H54 (cell line): ENCODE measurements around the gene WDR64.
"Not testable (repeated sequence)": the region's sequence is repeated elsewhere in the genome, so short reads cannot be mapped to it uniquely, and the experiment has no call there.

ENCODE experiments used
- DNase-seq: peaks from one replicate; pipeline ENCODE4 v3.0.0; 2011; ENCODE audit warnings: low spot score, mixed read lengths; ENCODE audit not compliant: insufficient read length
- FAIRE-seq: peaks from 3 replicates; lab custom pipeline; 2011; peaks lifted over from hg19 to GRCh38; lab: Jason Lieb, UNC
- POLR2A ChIP-seq: IDR thresholded peaks from 2 replicates; pipeline ENCODE4 v1.6.1; 2011; ENCODE audit warnings: low read depth, mild to moderate bottlenecking, low read length

The WDR64 gene

GRCh38 chr1:241688940-241689368 lies 36.9 kb downstream of the WDR64 start:
- TF ChIP-seq POLR2A, result no peak
- FAIRE-seq (no peak), DNase-seq (no peak)

- FAIRE-seq (no peak), DNase-seq (no peak)
These were observed 43.4 kb downstream of the WDR64 start for GRCh38 chr1:241695246-241696171.

GRCh38 chr1:241696172-241696814 lies 44.2 kb downstream of the WDR64 start:
- FAIRE-seq, result no peak
- TF ChIP-seq POLR2A, result no peak
- DNase-seq, result no peak

More at GRCh38 chr1:241695246-241696171, 43.4 kb downstream of the WDR64 start:
- TF ChIP-seq POLR2A, result no peak

GRCh38 chr1:241696815-241697639 lies 44.9 kb downstream of the WDR64 start:
- no peak for FAIRE-seq
- DNase-seq, result no peak

GRCh38 chr1:241697640-241698018 lies 45.5 kb downstream of the WDR64 start:
- FAIRE-seq (no peak), DNase-seq (no peak)
- no peak for TF ChIP-seq POLR2A

More at GRCh38 chr1:241696815-241697639, 44.9 kb downstream of the WDR64 start:
- no peak for TF ChIP-seq POLR2A

- no peak for TF ChIP-seq POLR2A
- no peak for DNase-seq
- no peak for FAIRE-seq
These were observed 46.1 kb downstream of the WDR64 start for GRCh38 chr1:241698177-241698576.

GRCh38 chr1:241701483-241702295 lies 49.6 kb downstream of the WDR64 start:
- DNase-seq, result no peak
- TF ChIP-seq POLR2A, result no peak
- FAIRE-seq, result no peak

GRCh38 chr1:241702442-241703373 lies 50.6 kb downstream of the WDR64 start:
- DNase-seq, result no peak

GRCh38 chr1:241703739-241704138 lies 51.7 kb downstream of the WDR64 start:
- not testable (repeated sequence) for FAIRE-seq, DNase-seq

More at GRCh38 chr1:241702442-241703373, 50.6 kb downstream of the WDR64 start:
- FAIRE-seq, result no peak
- no peak for TF ChIP-seq POLR2A

- FAIRE-seq (no peak), DNase-seq (no peak)
- no peak for TF ChIP-seq POLR2A
These were observed 54.2 kb downstream of the WDR64 start for GRCh38 chr1:241706257-241706656.

GRCh38 chr1:241706967-241707366 lies 54.9 kb downstream of the WDR64 start:
- DNase-seq (peak; percentile 26), FAIRE-seq (no peak)
- no peak for TF ChIP-seq POLR2A

- TF ChIP-seq POLR2A, result no peak
- DNase-seq, result no peak
- no peak for FAIRE-seq
These were observed 55.4 kb downstream of the WDR64 start for GRCh38 chr1:241707442-241707841.
